Esophagus squamous epithelium (tissue), 5 donors: ENCODE data around the gene PLCH2. TPM values are rescaled to one million over a fixed set of nuclear protein-coding genes. Genes with fewer than 3 reads are reported as not detected.
"Not testable (repeated sequence)": the region's sequence is repeated elsewhere in the genome, so short reads cannot be mapped to it uniquely, and the experiment has no call there.

ENCODE experiments used
- DNase-seq: peaks from one replicate; lab custom pipeline; 2025; lab: John Stamatoyannopoulos, UW
- H3K27ac ChIP-seq, 4 donors: fragments of 200-600 bp; sonication (generic); one replicate each; pipeline ENCODE4 v1.5.1; 2016 to 2019; ENCODE audit warnings: mild to moderate bottlenecking in 1 of 4
- H3K27me3 ChIP-seq, 4 donors: fragments of 200-600 bp; sonication (generic); 1 replicate in 3 of 4; 2 replicates in 1 of 4; pipeline versions ENCODE4 v1.5.1 to v1.6.0; 2017 to 2021; ENCODE audit warnings: antibody characterized with exemption in 1 of 4
- H3K36me3 ChIP-seq, 3 donors: fragments of 200-600 bp; sonication (generic); one replicate each; pipeline ENCODE4 v1.5.1; 2016 to 2019
- H3K4me1 ChIP-seq, 3 donors: fragments of 200-600 bp; sonication (generic); one replicate each; pipeline ENCODE4 v1.5.1; 2017 to 2019
- H3K4me3 ChIP-seq, 4 donors: fragments of 200-600 bp; sonication (generic); 1 replicate in 3 of 4; 2 replicates in 1 of 4; pipeline ENCODE4 v1.5.1; 2016 to 2019; ENCODE audit warnings: mild to moderate bottlenecking in 2 of 4, moderate library complexity in 1 of 4
- H3K9me3 ChIP-seq, 3 donors: fragments of 200-600 bp; sonication (generic); one replicate each; pipeline ENCODE4 v1.5.1; 2016 to 2019
- CTCF ChIP-seq, 6 experiments: fragments of 450-650 bp in 4 of 6; fragments of 200-600 bp in 2 of 6; sonication (generic) in 2 of 6; IDR thresholded peaks; one replicate each; pipeline ENCODE4 v1.5.1; 2016 to 2019; ENCODE audit warnings: antibody characterized with exemption in 6 of 6, mild to moderate bottlenecking in 4 of 6, moderate library complexity in 4 of 6
- POLR2A ChIP-seq, 4 donors: fragments of 450-650 bp; IDR thresholded peaks; one replicate each; pipeline ENCODE4 v1.6.1; 2017; ENCODE audit warnings: antibody characterized with exemption in 4 of 4, mild to moderate bottlenecking in 4 of 4, moderate library complexity in 3 of 4
- whole genome bisulfite sequencing, 2 donors: methylation state at CpG; one replicate each; pipeline ENCODE4 v1.1.5; 2018; 5-methylcytosine and 5-hydroxymethylcytosine counted together
- intact Hi-C: fragments of 100-400 bp; cut with DNase I; formaldehyde crosslinking; loops from one replicate; pipeline ENCODE4 v1.15.0; 2022
- total RNA-seq, 4 donors: library from RNA; depleted of rRNA; stranded (reverse); fragments of >200 nt; gene quantifications; one replicate each; pipeline ENCODE4 v1.1.0, GENCODE V29; 2016
- donor health status: DM: yes; HTN: yes; CAD: no.

PLCH2 gene
- total RNA-seq, 4 donors from 2014 or later, result 26.1 to 34.3 (median 31.5) TPM

GRCh38 chr1:2546515-2547209, 70.6 kb downstream of the PLCH2 start:
- peak; percentile 68 for DNase-seq
- Histone ChIP-seq H3K4me3 (peak overlapping the region; percentile 36 to 78 (median 57)), H3K4me1 (peaks cover 54 to 83% (median 54%) of the 10 kb centered on the region in 3 donors), H3K27me3 (peaks cover 0 to 11% (median 0%) of the 10 kb centered on the region in 4 donors), H3K27ac (peak overlapping the region; percentile 89 to 98 (median 97)), H3K9me3 (no peaks in the 10 kb centered on the region), H3K36me3 (no peaks in the 10 kb centered on the region)
- TF ChIP-seq POLR2A (IDR thresholded peaks at IDR 0.05) (peak in 1 of 4 donors; percentile 71), CTCF (IDR thresholded peaks at IDR 0.05) (peak in 3 of 6 experiments; percentile 12 to 18 (median 14))
- WGBS, 2 donors, result 0% methylated on average over 8 of the region's 52 CpGs; no CpG with 5 or more reads in 1 of the 2 donors
- intact Hi-C loops, result loop anchor here (5.0 to 10.0 kb wide), 2 partner anchors 134 to 352 kb away; partner anchors contain the start of genes FAAP20 and PEX10

GRCh38 chr1:2547210-2548067, 71.3 kb downstream of the PLCH2 start:
- peak overlapping the region; percentile 89 to 98 (median 97) for H3K27ac ChIP-seq
- no peaks in the 10 kb centered on the region for H3K36me3 ChIP-seq
- WGBS, 2 donors, result 6 to 20% methylated on average over 3 of the region's 27 CpGs
- TF ChIP-seq POLR2A (IDR thresholded peaks at IDR 0.05) (no peak), CTCF (IDR thresholded peaks at IDR 0.05) (no peak)
- H3K9me3 ChIP-seq, result no peaks in the 10 kb centered on the region
- H3K4me3 ChIP-seq, result peak overlapping the region; percentile 36 to 78 (median 57)
- H3K4me1 ChIP-seq, result peaks cover 54 to 79% (median 54%) of the 10 kb centered on the region in 3 donors
- no peak for DNase-seq
- H3K27me3 ChIP-seq, result peaks cover 0 to 3% (median 0%) of the 10 kb centered on the region in 4 donors
- intact Hi-C loops, result loop anchor here (5.0 to 10.0 kb wide), 2 partner anchors 135 to 353 kb away; partner anchors contain the start of genes FAAP20 and PEX10

GRCh38 chr1:2548068-2548589, 72.0 kb downstream of the PLCH2 start:
- TF ChIP-seq POLR2A (IDR thresholded peaks at IDR 0.05) (no peak), CTCF (IDR thresholded peaks at IDR 0.05) (peak; percentile 96 to 98 (median 96))
- peaks cover 54 to 75% (median 54%) of the 10 kb centered on the region in 3 donors for H3K4me1 ChIP-seq
- H3K9me3 ChIP-seq, result no peaks in the 10 kb centered on the region
- WGBS, 2 donors, result 0% methylated on average over 3 to 4 of the region's 17 CpGs
- H3K27ac ChIP-seq, result peak overlapping the region; percentile 89 to 98 (median 97)
- H3K36me3 ChIP-seq, result no peaks in the 10 kb centered on the region
- DNase-seq, result no peak
- intact Hi-C loops, result loop anchor here (5.0 to 10.0 kb wide), 2 partner anchors 136 to 353 kb away; partner anchors contain the start of genes FAAP20 and PEX10
- peak overlapping the region; percentile 36 to 78 (median 57) for H3K4me3 ChIP-seq
- no peaks in the 10 kb centered on the region for H3K27me3 ChIP-seq

- H3K4me3 ChIP-seq, result peak overlapping the region in 3 of 4 donors; percentile 54 to 78 (median 60)
- peak overlapping the region; percentile 89 to 98 (median 97) for H3K27ac ChIP-seq
- peaks cover 45 to 69% (median 48%) of the 10 kb centered on the region in 3 donors for H3K4me1 ChIP-seq
- not testable (repeated sequence) for DNase-seq, H3K27me3 ChIP-seq, H3K36me3 ChIP-seq, H3K9me3 ChIP-seq
- WGBS, 2 donors, result 70 to 87% methylated on average over 3 to 12 of the region's 28 CpGs
- intact Hi-C loops, result loop anchor here (5.0 to 10.0 kb wide), 2 partner anchors 137 to 355 kb away; partner anchors contain the start of genes FAAP20 and PEX10
Observed at GRCh38 chr1:2549367-2550029, 73.4 kb downstream of the PLCH2 start.

GRCh38 chr1:2550309-2550861, 74.3 kb downstream of the PLCH2 start:
- H3K4me3 ChIP-seq, result peak overlapping the region in 1 of 4 donors; percentile 18
- peak overlapping the region in 2 of 4 donors; percentile 44 to 65 for H3K27ac ChIP-seq
- WGBS, 2 donors, result 48 to 67% methylated on average over 3 to 4 of the region's 12 CpGs
- H3K27me3 ChIP-seq, H3K36me3 ChIP-seq, intact Hi-C loops, DNase-seq, H3K9me3 ChIP-seq: not testable (repeated sequence)
- H3K4me1 ChIP-seq, result peaks cover 44 to 69% (median 48%) of the 10 kb centered on the region in 3 donors

GRCh38 chr1:2551544-2551943, 75.5 kb downstream of the PLCH2 start:
- intact Hi-C loops, H3K27me3 ChIP-seq, H3K9me3 ChIP-seq, DNase-seq, H3K4me3 ChIP-seq, H3K27ac ChIP-seq, H3K36me3 ChIP-seq: not testable (repeated sequence)
- H3K4me1 ChIP-seq, result peaks cover 38 to 66% (median 45%) of the 10 kb centered on the region in 3 donors
- WGBS, 2 donors, result 88% methylated on average over 5 of the region's 9 CpGs; no CpG with 5 or more reads in 1 of the 2 donors
